H1 (cell line): ENCODE results near the gene PTPRD. TPM values are rescaled to one million over a fixed set of nuclear protein-coding genes. Genes with fewer than 3 reads are reported as not detected.

ENCODE experiments used
- GABPA ChIP-seq: IDR thresholded peaks from 2 replicates; pipeline ENCODE4 v1.6.1; 2011; ENCODE audit warnings: mild to moderate bottlenecking, low read length, moderate library complexity, borderline replicate concordance; ENCODE audit not compliant: insufficient read depth
- polyA plus RNA-seq, 7 experiments: library from polyadenylated mRNA; depleted of rRNA in 3 of 7; stranded (reverse) in 5 of 7; unstranded in 2 of 7; fragments of >200 nt in 5 of 7; fragments of 200-250 nt in 2 of 7; gene quantifications; 1 replicate in 5 of 7; 2 replicates in 1 of 7; 4 replicates in 1 of 7; pipeline versions ENCODE4 v1.2.1 to v1.2.3, GENCODE V29; 2011 to 2013; ENCODE audit warnings: missing spikeins in 2 of 7, mixed read lengths in 2 of 7
- total RNA-seq: library from RNA; stranded (reverse); fragmentation: NEBNext Ultra II Directional; extraction: Animal tissue kit (Norgen Biotek cat#: 25700); gene quantifications from 2 replicates; pipeline ENCODE4 v1.2.1, GENCODE V29; 2021

PTPRD gene
- total and polyA plus RNA-seq, 2 of the 8 experiments (the other 6 are each of a cell fraction or from before 2014, with no cell fraction given): 17.2 to 77.0 TPM

GRCh38 chr9:9054354-9054992, 1558.3 kb downstream of the PTPRD start (continued):
- no peak for TF ChIP-seq GABPA
